GM23338 (cell line): ENCODE data around the gene TMEM60. TPM values are rescaled to one million over a fixed set of nuclear protein-coding genes. Genes with fewer than 3 reads are reported as not detected.

Experiments used
- ATAC-seq: fragments of 200-7000 bp; cut with Tn5 transposase; 3 replicates; pipeline ENCODE4 v1.9.1; 2020
- DNase-seq: peaks from one replicate; pipeline ENCODE4 v3.0.0-alpha.2; 2015; ENCODE audit warnings: low spot score
- H2AFZ ChIP-seq: fragments of 200-600 bp; sonication (generic); 2 replicates; pipeline ENCODE4 v1.8.0; 2016; ENCODE audit warnings: antibody characterized with exemption, mild to moderate bottlenecking, moderate library complexity
- H3F3A ChIP-seq: fragments of 200-600 bp; sonication (generic); replicated peaks from 2 replicates; pipeline ENCODE4 v1.8.0; 2017; ENCODE audit warnings: antibody characterized with exemption, mixed run types, low read depth
- H3K27ac ChIP-seq: fragments of 200-600 bp; sonication (generic); 2 replicates; pipeline ENCODE4 v1.6.1; 2016; ENCODE audit warnings: low read depth
- H3K27me3 ChIP-seq: fragments of 200-600 bp; sonication (generic); 2 replicates; pipeline ENCODE4 v1.8.0; 2016; ENCODE audit warnings: mild to moderate bottlenecking, mixed run types, moderate library complexity; ENCODE audit not compliant: insufficient read depth
- H3K36me3 ChIP-seq: fragments of 200-600 bp; sonication (generic); 2 replicates; pipeline ENCODE4 v1.8.0; 2016; ENCODE audit warnings: mild to moderate bottlenecking; ENCODE audit not compliant: insufficient read depth
- H3K4me1 ChIP-seq: fragments of 200-600 bp; sonication (generic); 2 replicates; pipeline ENCODE4 v1.8.0; 2016; ENCODE audit warnings: mild to moderate bottlenecking, moderate library complexity; ENCODE audit not compliant: insufficient read depth
- H3K4me2 ChIP-seq: fragments of 200-600 bp; sonication (generic); 2 replicates; pipeline ENCODE4 v1.7.1; 2017; ENCODE audit warnings: mixed run types
- H3K4me3 ChIP-seq: fragments of 200-600 bp; sonication (generic); 2 replicates; pipeline ENCODE4 v1.6.1; 2016; ENCODE audit warnings: mixed run types
- H3K79me2 ChIP-seq: fragments of 200-600 bp; sonication (generic); replicated peaks from 2 replicates; pipeline ENCODE4 v1.8.0; 2017; ENCODE audit warnings: mild to moderate bottlenecking; ENCODE audit not compliant: insufficient read depth
- H3K9me2 ChIP-seq: fragments of 200-600 bp; sonication (generic); 2 replicates; pipeline ENCODE4 v1.8.0; 2017; ENCODE audit not compliant: insufficient read depth
- H4K20me1 ChIP-seq: fragments of 200-600 bp; sonication (generic); replicated peaks from 2 replicates; pipeline ENCODE4 v1.8.0; 2017; ENCODE audit warnings: mild to moderate bottlenecking; ENCODE audit not compliant: insufficient read depth
- H3K27ac Mint-ChIP-seq: 2 replicates; pipeline ENCODE4 v1.8.0; 2020; ENCODE audit warnings: inconsistent platforms, mild to moderate bottlenecking, moderate library complexity, mixed read lengths
- H3K27me3 Mint-ChIP-seq: 3 replicates; pipeline ENCODE4 v1.8.0; 2022; ENCODE audit warnings: low read depth, mild to moderate bottlenecking, moderate library complexity, mixed read lengths, inconsistent platforms; ENCODE audit not compliant: insufficient read depth, poor library complexity
- H3K36me3 Mint-ChIP-seq: 3 replicates; pipeline ENCODE4 v1.8.0; 2021; ENCODE audit warnings: low read depth, mild to moderate bottlenecking, inconsistent platforms, moderate library complexity, mixed read lengths
- H3K4me1 Mint-ChIP-seq: 3 replicates; pipeline ENCODE4 v1.8.0; 2020; ENCODE audit warnings: mild to moderate bottlenecking, inconsistent platforms, mixed read lengths
- H3K4me3 Mint-ChIP-seq: 3 replicates; pipeline ENCODE4 v1.8.0; 2021; ENCODE audit warnings: moderate library complexity, mild to moderate bottlenecking, inconsistent platforms, mixed read lengths
- H3K9me3 Mint-ChIP-seq: 3 replicates; pipeline ENCODE4 v1.8.0; 2020; ENCODE audit warnings: moderate library complexity, mild to moderate bottlenecking, inconsistent platforms, mixed read lengths
- CREB1 ChIP-seq: fragments of 250-450 bp; sonication (Bioruptor Pico); IDR thresholded peaks from 2 replicates; pipeline ENCODE4 v1.5.0; 2020; ENCODE audit warnings: low read depth, mild to moderate bottlenecking, moderate library complexity
- ETS1 ChIP-seq: IDR thresholded peaks from 2 replicates; pipeline ENCODE4 v1.6.1; 2016; ENCODE audit warnings: antibody characterized with exemption
- EZH2phosphoT487 ChIP-seq: fragments of 200-600 bp; sonication (generic); IDR thresholded peaks from one replicate; pipeline ENCODE4 v1.8.1; 2018; ENCODE audit warnings: antibody characterized with exemption; ENCODE audit not compliant: unreplicated experiment
- JUNB ChIP-seq: IDR thresholded peaks from one replicate; pipeline ENCODE4 v1.6.1; 2016; ENCODE audit warnings: antibody characterized with exemption; ENCODE audit not compliant: unreplicated experiment
- NANOG ChIP-seq: IDR thresholded peaks from 2 replicates; pipeline ENCODE4 v1.6.1; 2016; ENCODE audit warnings: antibody characterized with exemption, borderline replicate concordance
- STAT1 ChIP-seq: IDR thresholded peaks from one replicate; pipeline ENCODE4 v1.6.1; 2016; ENCODE audit warnings: antibody characterized with exemption; ENCODE audit not compliant: unreplicated experiment
- ZNF331 ChIP-seq: fragments of 250-450 bp; sonication (Bioruptor Pico); IDR thresholded peaks from 2 replicates; pipeline ENCODE4 v1.5.0; 2020; ENCODE audit warnings: low read depth, mild to moderate bottlenecking, moderate library complexity
- ZNF462 ChIP-seq: fragments of 250-450 bp; sonication (Bioruptor Pico); IDR thresholded peaks from 2 replicates; pipeline ENCODE4 v1.5.0; 2020; ENCODE audit warnings: mild to moderate bottlenecking, moderate library complexity
- polyA plus RNA-seq: library from polyadenylated mRNA; unstranded; fragments of >200 nt; fragmentation: Nextera tagmentation; extraction: Ambion mirVana; gene quantifications from 2 replicates; pipeline ENCODE4 v1.2.1, GENCODE V29; 2016
- total RNA-seq: library from RNA; depleted of rRNA; stranded (reverse); fragments of >200 nt; shearing (Covaris generic); gene quantifications from 2 replicates; pipeline ENCODE4 v1.2.3, GENCODE V29; 2014

The TMEM60 gene
- total and polyA plus RNA-seq, 2 experiments from 2014 or later: 29.5 to 68.2 TPM

GRCh38 chr7:77833136-77833535 lies 34.9 kb upstream of the TMEM60 start:
- no peak overlapping the region for H3K4me3 ChIP-seq
- no peak for TF ChIP-seq NANOG
- TF ChIP-seq ZNF462 (CRISPR knock-in tag): no peak
- no peak for TF ChIP-seq ETS1
- TF ChIP-seq ZNF331 (CRISPR knock-in tag): no peak
- TF ChIP-seq JUNB: no peak
- no peak for TF ChIP-seq STAT1
- no peak for TF ChIP-seq EZH2phosphoT487
- TF ChIP-seq CREB1 (CRISPR knock-in tag): no peak
- no peak overlapping the region for H3K27ac ChIP-seq
- H4K20me1 ChIP-seq: no peaks in the 10 kb centered on the region
- no peaks in the 10 kb centered on the region for H3K9me2 ChIP-seq
- no peak overlapping the region for H2AFZ ChIP-seq
- Mint-ChIP-seq H3K4me3 (no peak overlapping the region), H3K27ac (no peak overlapping the region), H3K9me3 (no peaks in the 10 kb centered on the region), H3K36me3 (peaks cover 6% of the 10 kb centered on the region; the same call in 2 of the 3 replicates), H3K4me1 (peaks cover 2% of the 10 kb centered on the region; the same call in 1 of the 3 replicates), H3K27me3 (no peaks in the 10 kb centered on the region)
- peaks cover 8% of the 10 kb centered on the region for H3K79me2 ChIP-seq
- no peaks in the 10 kb centered on the region for H3F3A ChIP-seq
- H3K36me3 ChIP-seq: no peaks in the 10 kb centered on the region
- no peak overlapping the region for H3K4me2 ChIP-seq
- DNase-seq (no peak), ATAC-seq (no peak)
- no peaks in the 10 kb centered on the region for H3K27me3 ChIP-seq
- H3K4me1 ChIP-seq: no peaks in the 10 kb centered on the region; the same call in 1 of the 2 replicates
